Measurements from ENCODE around the gene FHIP2A. TPM values are rescaled to one million over a fixed set of nuclear protein-coding genes. Genes with fewer than 3 reads are reported as not detected.
"Not testable (repeated sequence)": the region's sequence is repeated elsewhere in the genome, so short reads cannot be mapped to it uniquely, and the experiment has no call there.

FHIP2A gene, protein sequence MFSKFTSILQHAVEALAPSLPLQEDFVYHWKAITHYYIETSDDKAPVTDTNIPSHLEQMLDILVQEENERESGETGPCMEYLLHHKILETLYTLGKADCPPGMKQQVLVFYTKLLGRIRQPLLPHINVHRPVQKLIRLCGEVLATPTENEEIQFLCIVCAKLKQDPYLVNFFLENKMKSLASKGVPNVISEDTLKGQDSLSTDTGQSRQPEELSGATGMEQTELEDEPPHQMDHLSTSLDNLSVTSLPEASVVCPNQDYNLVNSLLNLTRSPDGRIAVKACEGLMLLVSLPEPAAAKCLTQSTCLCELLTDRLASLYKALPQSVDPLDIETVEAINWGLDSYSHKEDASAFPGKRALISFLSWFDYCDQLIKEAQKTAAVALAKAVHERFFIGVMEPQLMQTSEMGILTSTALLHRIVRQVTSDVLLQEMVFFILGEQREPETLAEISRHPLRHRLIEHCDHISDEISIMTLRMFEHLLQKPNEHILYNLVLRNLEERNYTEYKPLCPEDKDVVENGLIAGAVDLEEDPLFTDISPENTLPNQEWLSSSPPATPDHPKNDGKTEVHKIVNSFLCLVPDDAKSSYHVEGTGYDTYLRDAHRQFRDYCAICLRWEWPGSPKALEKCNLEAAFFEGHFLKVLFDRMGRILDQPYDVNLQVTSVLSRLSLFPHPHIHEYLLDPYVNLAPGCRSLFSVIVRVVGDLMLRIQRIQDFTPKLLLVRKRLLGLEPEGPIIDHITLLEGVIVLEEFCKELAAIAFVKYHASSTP
- 10 to 100 TPM; 13.2 to 14.7 TPM for total RNA-seq

DNA sequence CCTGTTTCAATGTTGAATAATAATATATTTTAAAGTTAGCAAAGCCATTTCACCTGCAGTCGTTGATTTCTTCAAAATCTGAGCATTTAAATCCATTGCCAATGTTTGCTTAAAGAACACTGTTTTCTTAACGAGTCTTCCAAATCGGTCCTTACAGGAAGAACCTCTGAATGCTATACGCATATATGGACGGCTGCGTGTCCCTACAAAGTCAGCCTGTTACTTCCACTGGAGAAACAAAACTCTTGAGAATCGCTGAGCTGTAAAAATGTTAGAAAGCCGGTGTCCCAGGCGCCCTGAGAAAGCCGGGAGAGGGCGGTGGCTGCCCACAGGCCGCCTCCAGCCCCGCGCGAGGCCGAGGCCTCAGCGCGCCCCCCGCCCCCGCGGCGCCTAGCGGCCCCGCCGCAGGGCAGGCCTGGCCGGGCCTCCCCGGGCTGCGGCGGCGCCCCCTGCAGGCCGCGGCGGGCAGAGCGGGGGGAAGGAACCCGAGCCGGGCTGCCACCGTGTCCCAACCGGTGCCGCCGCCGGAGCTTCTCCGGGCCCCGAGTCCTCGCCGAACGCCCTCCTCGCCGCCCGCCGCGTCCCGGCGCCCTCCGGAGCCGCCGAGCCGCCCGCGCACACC lies at the start of gene FHIP2A:
Gene FHIP2A (plus strand): TSS at position 488 of the 622 bp plus-strand sequence. CDS start 299 bp downstream, outside the sequence.
- Mint-ChIP-seq H3K4me1 (peaks cover 28% of the 10 kb centered on the region), H3K27ac (peak within 1 kb of the TSS; percentile 90), H3K36me3 (peaks cover 14% of the 10 kb centered on the region)

DNA sequence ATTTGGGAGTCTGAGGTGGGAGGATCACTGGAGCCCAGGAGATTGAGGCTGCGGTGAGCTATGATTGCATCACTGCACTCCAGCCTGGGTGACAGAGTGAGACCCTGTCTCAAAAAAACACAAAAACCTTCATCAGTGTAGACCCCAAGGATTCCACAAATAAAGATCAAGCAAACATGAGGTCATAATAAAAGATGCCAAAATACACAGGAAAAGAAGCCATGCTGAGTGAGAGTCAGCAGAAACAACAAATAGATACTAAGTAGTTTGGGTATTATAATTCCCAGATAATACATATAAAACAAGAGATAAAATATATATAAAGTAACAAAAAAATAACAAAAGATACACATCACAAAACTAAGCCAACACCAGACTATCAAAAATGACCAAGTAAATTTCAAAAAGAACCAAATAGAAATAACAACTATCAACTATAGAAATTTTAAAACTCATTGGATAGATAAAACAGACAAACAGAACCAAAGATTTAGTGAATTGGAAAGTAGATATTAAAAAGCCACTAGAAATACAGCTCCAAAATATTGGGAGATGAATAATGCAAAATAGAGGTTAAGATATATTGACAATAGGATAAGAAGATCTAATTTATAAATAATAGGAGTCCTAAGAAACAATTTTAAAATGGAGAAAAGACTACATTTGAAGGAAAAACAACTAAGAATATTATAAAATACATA lies 48.9 kb upstream of the FHIP2A start:
- H3K27me3 Mint-ChIP-seq: peaks cover 29% of the 10 kb centered on the region
- no peaks in the 10 kb centered on the region for H3K36me3 Mint-ChIP-seq
- no peaks in the 10 kb centered on the region for H3K4me1 Mint-ChIP-seq
- H3K4me3 Mint-ChIP-seq: no peak overlapping the region
- no peaks in the 10 kb centered on the region for H3K9me3 Mint-ChIP-seq
- no peak for DNase-seq
- H3K27ac Mint-ChIP-seq: no peak overlapping the region

More for the DNA sequence above, at the start of gene FHIP2A:
- H3K9me3 Mint-ChIP-seq: no peaks in the 10 kb centered on the region
- peak; percentile 92 for DNase-seq
- no peaks in the 10 kb centered on the region for H3K27me3 Mint-ChIP-seq
- peak within 1 kb of the TSS; percentile 91 for H3K4me3 Mint-ChIP-seq

DNA sequence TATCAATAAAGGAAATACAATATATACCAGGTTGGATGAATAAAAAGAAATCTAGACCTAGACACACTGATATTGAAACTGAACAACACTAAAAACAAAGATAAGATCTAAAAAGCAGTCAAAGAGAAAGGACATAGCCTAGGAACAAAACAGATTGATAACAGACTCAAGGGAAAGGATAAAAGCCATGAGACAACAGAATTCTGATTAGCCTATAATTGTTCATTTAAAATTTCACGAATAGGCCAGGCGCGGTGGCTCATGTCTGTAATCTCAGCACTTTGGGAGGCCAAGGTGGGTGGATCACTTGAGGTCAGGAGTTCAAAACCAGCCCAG lies 48.4 kb upstream of the FHIP2A start:
- peaks cover 31% of the 10 kb centered on the region for H3K27me3 Mint-ChIP-seq
- no peaks in the 10 kb centered on the region for H3K4me1 Mint-ChIP-seq
- H3K9me3 Mint-ChIP-seq: no peaks in the 10 kb centered on the region
- H3K4me3 Mint-ChIP-seq: no peak overlapping the region
- H3K27ac Mint-ChIP-seq: no peak overlapping the region
- H3K36me3 Mint-ChIP-seq: no peaks in the 10 kb centered on the region
- DNase-seq: no peak

DNA sequence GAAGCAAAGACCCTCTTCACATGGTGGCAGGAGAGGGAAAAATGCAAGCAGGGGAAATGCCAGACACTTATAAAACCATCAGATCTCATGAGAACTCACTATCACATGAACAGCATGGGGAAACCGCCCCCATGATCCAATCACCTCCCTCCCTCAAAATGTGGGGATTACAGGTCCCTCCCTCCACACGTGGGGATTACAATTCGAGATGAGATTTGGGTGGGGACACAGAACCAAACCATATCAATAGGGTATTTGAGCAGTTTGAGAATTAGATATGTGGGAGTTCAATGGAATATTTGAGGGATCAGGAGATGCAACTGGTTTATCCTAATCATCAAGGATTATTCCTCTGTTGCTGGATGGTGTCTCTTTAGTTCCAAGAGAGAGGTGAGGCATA lies 46.5 kb upstream of the FHIP2A start:
- DNase-seq, H3K4me3 Mint-ChIP-seq, H3K9me3 Mint-ChIP-seq, H3K4me1 Mint-ChIP-seq, H3K36me3 Mint-ChIP-seq, H3K27ac Mint-ChIP-seq: not testable (repeated sequence)
- peaks cover 16% of the 10 kb centered on the region for H3K27me3 Mint-ChIP-seq

DNA sequence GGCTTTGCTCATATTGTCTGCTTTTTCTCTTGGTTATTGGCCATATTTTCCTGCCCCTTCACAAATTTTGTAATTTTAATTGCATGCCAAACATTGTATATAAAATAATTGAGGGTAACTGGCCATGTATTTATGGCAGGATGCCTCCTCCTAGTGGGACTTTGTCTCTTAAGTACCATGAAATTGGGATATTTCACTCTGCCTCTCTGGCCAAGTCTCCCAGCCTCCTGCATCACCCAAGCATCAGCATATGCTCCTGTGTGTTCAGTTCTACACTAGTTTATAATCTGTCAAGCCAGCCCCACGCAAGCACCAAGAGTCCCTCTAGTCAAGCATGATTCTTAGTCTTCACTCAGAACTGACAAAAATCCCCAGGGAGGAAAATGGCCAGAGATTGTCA lies 44.2 kb upstream of the FHIP2A start:
- Mint-ChIP-seq H3K36me3 (no peaks in the 10 kb centered on the region), H3K27ac (no peak overlapping the region), H3K9me3 (no peaks in the 10 kb centered on the region), H3K27me3 (peaks cover 9% of the 10 kb centered on the region), H3K4me1 (peaks cover 4% of the 10 kb centered on the region), H3K4me3 (no peak overlapping the region)
- no peak for DNase-seq

DNA sequence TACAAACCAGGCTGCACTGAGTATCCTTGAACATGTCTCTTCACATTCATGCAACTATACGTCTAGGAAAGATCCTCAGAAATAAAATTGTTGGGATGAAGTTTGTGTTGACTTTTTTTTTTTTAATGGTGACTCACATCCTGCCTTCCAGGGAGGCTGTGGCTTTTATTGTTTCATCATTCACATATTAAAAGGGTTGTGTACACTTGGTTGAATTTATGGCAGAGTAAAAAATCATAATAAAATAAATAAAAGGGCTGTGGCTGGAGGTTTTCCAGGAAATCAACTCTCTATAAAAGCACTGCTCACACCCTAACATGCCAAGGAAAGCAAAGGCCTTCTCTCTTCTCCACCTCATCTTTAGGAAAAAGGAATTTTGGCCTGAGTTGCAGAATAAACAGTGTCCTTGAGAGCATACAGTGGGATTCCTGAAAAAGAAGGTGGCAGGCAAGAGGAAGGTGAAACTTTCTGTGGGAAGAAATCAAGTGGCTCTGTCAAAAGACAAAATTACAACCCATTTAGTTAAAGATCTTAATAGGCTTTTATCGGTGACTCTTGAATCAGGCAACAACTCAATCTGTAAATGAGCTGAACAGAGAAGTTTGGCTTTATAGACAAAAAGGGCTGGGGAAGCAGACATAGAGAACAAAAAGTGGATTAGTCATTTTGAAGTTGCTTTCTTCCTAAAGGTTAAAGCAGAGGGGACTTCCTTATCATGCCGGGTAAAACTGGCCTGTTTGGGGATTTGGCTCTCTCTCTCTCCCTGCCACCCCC lies 41.6 kb upstream of the FHIP2A start:
- no peaks in the 10 kb centered on the region for H3K36me3 Mint-ChIP-seq
- DNase-seq: no peak
- no peak overlapping the region for H3K4me3 Mint-ChIP-seq
- H3K27ac Mint-ChIP-seq: no peak overlapping the region
- H3K27me3 Mint-ChIP-seq: peaks cover 3% of the 10 kb centered on the region
- no peaks in the 10 kb centered on the region for H3K9me3 Mint-ChIP-seq
- peaks cover 4% of the 10 kb centered on the region for H3K4me1 Mint-ChIP-seq

DNA sequence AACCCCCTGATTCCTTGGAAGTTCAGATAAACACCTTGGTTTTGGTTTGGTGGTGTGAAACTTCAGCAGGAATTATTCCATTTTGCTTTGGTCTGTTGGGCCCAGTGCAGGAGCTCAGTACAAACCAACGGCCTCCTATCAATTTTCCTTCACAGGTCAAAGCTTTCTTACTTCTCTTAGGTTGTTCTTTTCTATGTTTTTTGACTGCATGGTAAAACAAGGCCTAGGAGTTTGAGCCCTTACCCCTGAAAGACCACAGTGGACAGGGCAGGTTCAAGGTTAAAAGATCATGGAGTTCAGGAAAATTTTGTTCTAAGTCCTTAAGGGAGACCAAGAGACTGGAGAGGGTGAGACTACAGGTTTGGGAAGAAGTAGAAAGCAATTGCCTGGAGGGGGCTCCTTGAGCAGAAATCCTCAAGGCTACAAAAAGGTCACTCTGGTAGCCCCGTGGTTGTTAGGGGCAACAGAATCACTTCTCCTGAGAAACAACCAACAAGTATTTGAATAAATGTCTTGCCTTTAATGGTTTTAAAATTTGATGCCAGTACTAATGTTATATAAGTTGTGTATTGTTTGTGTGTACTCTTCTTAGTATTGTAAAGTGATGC lies 40.9 kb upstream of the FHIP2A start:
- no peak for DNase-seq
- Mint-ChIP-seq H3K27me3 (peaks cover 3% of the 10 kb centered on the region), H3K27ac (no peak overlapping the region), H3K36me3 (no peaks in the 10 kb centered on the region), H3K4me3 (no peak overlapping the region), H3K9me3 (no peaks in the 10 kb centered on the region), H3K4me1 (peaks cover 4% of the 10 kb centered on the region)

DNA sequence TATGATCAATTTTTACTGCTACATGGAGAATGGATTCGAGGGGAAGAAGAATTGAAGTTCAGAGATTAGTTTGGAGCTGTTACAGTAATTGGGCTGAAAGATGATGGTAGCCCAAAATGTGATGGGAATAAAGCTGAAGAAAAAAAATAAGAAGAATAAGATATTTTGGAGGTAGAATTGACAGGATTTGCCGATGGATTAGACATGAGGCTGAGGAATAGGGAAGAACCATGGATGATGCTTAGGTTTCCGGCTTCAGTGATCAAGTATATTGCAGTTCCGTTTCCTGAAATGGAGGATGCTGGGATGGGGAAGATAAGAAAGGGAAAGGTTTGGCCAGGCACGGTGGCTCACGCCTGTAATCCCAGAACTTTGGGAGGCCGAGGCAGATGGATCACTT lies 38.9 kb upstream of the FHIP2A start:
- H3K27ac Mint-ChIP-seq: no peak overlapping the region
- DNase-seq: no peak
- H3K27me3 Mint-ChIP-seq: peaks cover 2% of the 10 kb centered on the region
- H3K9me3 Mint-ChIP-seq: no peaks in the 10 kb centered on the region
- peaks cover 4% of the 10 kb centered on the region for H3K4me1 Mint-ChIP-seq
- no peaks in the 10 kb centered on the region for H3K36me3 Mint-ChIP-seq
- no peak overlapping the region for H3K4me3 Mint-ChIP-seq

DNA sequence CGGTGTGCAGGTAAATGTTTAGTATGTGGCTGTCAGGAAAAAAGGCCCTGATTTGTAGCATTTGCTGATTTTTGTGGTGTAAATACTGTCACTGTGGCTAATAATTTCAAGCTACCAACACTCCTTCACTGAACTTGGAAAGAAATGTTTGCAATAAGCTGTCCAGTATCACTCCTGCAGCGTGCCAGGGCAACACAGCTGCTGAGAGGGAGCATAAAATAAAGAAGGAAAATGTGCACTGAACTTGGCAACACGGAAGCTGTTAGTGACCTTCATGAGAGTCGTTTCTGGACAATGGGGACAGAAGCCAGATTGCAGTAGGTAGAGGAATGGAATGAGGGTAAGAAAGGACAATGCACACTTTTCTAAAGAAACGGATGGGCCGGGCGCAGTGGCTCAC lies 37.9 kb upstream of the FHIP2A start:
- no peak overlapping the region for H3K4me3 Mint-ChIP-seq
- H3K9me3 Mint-ChIP-seq: no peaks in the 10 kb centered on the region
- H3K4me1 Mint-ChIP-seq: peaks cover 4% of the 10 kb centered on the region
- no peak overlapping the region for H3K27ac Mint-ChIP-seq
- DNase-seq: no peak
- no peaks in the 10 kb centered on the region for H3K27me3 Mint-ChIP-seq
- H3K36me3 Mint-ChIP-seq: no peaks in the 10 kb centered on the region

DNA sequence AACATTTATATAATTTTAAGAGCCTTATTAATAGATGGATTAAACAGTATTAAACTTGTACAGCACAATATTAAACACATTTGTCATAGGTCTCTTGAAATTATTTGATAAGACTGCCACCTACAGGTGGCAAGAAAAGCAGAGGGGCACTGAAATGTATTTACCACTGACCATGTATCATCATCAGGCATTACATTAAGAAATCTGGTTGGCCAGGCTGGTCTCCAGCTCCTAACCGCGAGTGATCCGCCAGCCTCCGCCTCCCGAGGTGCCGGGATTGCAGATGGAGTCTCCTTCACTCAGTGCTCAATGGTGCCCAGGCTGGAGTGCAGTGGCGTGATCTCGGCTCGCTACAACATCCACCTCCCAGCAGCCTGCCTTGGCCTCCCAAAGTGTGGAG lies 35.1 kb upstream of the FHIP2A start:
- H3K36me3 Mint-ChIP-seq, H3K27ac Mint-ChIP-seq, H3K9me3 Mint-ChIP-seq, DNase-seq, H3K4me3 Mint-ChIP-seq, H3K27me3 Mint-ChIP-seq, H3K4me1 Mint-ChIP-seq: not testable (repeated sequence)

DNA sequence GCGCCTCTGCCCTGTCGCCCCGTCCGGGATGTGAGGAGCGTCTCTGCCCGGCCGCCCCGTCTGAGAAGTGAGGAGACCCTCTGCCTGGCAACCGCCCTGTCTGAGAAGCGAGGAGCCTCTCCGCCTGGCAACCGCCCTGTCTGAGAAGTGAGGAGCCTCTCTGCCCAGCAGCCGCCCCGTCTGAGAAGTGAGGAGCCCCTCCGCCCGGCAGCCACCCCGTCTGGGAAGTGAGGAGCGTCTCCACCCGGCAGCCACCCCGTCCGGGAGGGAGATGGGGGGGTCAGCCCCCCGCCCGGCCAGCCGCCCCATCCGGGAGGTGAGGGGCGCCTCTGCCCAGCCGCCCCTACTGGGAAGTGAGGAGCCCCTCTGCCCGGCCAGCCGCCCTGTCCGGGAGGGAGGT lies 34.4 kb upstream of the FHIP2A start:
- not testable (repeated sequence) for H3K9me3 Mint-ChIP-seq, H3K27ac Mint-ChIP-seq, H3K36me3 Mint-ChIP-seq, DNase-seq, H3K4me3 Mint-ChIP-seq, H3K27me3 Mint-ChIP-seq, H3K4me1 Mint-ChIP-seq

DNA sequence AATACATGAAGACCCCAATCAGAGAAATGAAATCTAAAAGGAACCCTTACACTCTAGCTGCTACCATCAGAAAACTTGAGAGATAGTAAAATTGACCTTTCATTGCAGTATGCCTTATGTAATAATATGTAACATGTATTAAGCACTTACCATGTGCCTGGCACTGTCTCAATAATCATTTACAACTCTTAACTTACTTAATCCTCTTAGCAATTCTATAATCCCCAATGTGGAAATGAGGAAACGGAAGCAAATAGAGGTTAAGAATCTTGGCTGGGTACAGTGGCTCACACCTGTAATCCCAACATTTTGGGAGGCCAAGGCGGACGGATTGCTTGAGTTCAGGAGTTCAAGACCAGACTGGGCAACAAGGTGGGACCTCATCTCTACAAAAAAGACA lies 29.8 kb upstream of the FHIP2A start:
- no peaks in the 10 kb centered on the region for H3K27me3 Mint-ChIP-seq
- no peak overlapping the region for H3K4me3 Mint-ChIP-seq
- no peak overlapping the region for H3K27ac Mint-ChIP-seq
- no peaks in the 10 kb centered on the region for H3K9me3 Mint-ChIP-seq
- H3K36me3 Mint-ChIP-seq: no peaks in the 10 kb centered on the region
- no peak for DNase-seq
- no peaks in the 10 kb centered on the region for H3K4me1 Mint-ChIP-seq

DNA sequence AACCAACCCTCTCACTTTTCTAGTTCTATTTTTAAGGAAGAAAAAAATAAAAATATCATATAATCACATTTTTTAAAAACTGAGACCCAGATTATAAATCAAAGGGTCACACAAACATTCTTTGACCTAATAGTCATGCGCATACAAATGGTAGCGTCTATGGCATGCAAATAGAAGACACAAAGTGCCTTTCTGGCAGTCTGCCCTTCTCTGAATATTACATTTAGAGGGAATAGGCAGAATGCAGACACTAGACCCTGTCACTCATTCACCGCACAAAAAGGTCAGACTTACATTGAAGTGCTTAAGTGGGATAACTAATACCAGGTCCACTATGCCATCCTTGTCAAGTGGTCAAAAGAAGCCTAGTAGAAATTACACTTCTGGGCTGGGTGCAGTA lies 26.5 kb upstream of the FHIP2A start:
- H3K9me3 Mint-ChIP-seq: no peaks in the 10 kb centered on the region
- no peaks in the 10 kb centered on the region for H3K36me3 Mint-ChIP-seq
- H3K27me3 Mint-ChIP-seq: no peaks in the 10 kb centered on the region
- H3K27ac Mint-ChIP-seq: no peak overlapping the region
- no peaks in the 10 kb centered on the region for H3K4me1 Mint-ChIP-seq
- DNase-seq: no peak
- H3K4me3 Mint-ChIP-seq: no peak overlapping the region

DNA sequence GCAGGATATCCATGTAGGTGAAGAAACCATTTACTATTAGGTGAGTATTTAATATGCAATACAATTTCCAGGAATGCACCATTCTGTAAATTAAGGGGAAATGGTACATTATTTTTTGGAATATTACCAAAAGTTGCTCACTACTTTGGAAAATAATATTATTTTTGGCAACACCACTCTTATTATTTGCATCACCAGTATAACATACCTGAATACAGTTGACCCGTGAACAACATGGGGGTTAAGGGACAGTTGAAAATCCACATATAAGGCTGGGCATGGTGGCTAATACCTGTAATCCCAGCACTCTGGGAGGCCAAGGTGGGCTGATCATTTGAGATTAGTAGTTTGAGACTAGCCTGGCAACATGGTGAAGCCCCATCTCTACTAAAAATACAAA lies 21.2 kb upstream of the FHIP2A start:
- no peak overlapping the region for H3K27ac Mint-ChIP-seq
- DNase-seq: no peak
- no peak overlapping the region for H3K4me3 Mint-ChIP-seq
- H3K4me1 Mint-ChIP-seq: peaks cover 12% of the 10 kb centered on the region
- no peaks in the 10 kb centered on the region for H3K9me3 Mint-ChIP-seq
- no peaks in the 10 kb centered on the region for H3K36me3 Mint-ChIP-seq
- H3K27me3 Mint-ChIP-seq: no peaks in the 10 kb centered on the region
